Esophagus mucosa (tissue), 1 donor: ENCODE results near the gene UCN. TPM values are rescaled to one million over a fixed set of nuclear protein-coding genes. Genes with fewer than 3 reads are reported as not detected.
"Not testable (repeated sequence)": the region's sequence is repeated elsewhere in the genome, so short reads cannot be mapped to it uniquely, and the experiment has no call there.

Experiments
- ATAC-seq: fragments of 200-7000 bp; cut with Tn5 transposase; one replicate; pipeline ENCODE4 v1.9.1; 2020
- total RNA-seq: library from RNA; stranded (reverse); gene quantifications from one replicate; pipeline ENCODE4 v1.2.4, GENCODE V29; 2023
- donor health status: DM: yes; HTN: yes; CAD: no.

The UCN gene
- total RNA-seq, 1 donor from 2014 or later, result 0.56 TPM

DNA sequence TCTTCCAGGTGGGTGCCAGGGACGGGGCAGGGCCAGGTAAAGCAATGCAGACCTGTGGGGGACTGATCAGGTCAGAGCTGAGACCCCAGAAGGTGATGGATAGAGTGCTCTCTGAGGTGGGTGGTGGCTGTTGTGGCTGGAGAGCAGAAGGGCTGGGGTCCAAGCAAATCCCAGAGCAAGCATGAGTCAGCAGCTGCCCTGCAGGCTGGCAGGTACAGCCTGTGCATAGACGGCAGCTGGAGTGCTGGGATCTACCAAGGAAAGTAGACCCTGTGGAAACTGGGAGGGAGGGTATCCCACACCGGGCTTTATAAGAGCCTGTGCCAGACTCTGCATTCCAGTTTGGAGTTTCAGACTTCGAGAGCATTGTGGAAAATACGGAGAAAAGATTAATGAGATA is 25.4 kb downstream of the UCN start:
- peak; percentile 17 for ATAC-seq

DNA sequence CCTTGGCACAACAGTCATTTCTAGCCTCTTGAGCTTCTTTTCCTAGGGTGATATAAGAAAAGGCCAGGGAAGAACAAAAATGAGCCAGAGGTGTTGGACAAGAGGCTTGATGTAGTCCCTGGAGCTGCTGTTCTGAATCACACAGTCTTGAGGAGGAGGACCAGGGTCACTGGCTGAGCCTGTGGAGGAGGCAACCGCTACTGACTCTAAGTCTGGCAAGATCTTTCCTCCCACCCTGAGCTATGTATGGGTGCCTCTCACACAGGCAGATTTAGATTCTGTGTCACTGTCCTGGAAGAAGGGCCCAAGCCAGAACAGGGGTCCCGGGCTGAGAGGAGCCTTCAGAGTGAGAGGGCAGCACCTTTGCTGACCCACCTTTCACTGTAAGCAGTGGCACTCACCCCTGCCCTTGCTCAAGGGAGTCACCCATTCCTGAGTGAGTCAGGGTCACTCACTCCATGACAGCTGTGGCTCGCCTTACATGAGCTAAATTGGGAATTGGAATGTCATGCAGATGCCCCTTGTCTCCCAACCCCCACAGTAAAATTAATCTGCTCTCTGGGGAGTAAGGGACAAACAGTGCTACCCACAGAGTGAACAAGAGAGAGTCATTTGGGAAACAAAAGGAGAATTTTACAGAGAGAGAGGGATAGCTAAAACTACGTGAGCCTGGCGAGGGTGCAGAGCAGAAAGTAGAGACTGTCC is 26.2 kb downstream of the UCN start, which contains the start of gene TRIM54:
Gene TRIM54 (plus strand): TSS at position 575 of the 705 bp plus-strand sequence. CDS start 303 bp downstream, outside the sequence.
- ATAC-seq, result peak; percentile 34

DNA sequence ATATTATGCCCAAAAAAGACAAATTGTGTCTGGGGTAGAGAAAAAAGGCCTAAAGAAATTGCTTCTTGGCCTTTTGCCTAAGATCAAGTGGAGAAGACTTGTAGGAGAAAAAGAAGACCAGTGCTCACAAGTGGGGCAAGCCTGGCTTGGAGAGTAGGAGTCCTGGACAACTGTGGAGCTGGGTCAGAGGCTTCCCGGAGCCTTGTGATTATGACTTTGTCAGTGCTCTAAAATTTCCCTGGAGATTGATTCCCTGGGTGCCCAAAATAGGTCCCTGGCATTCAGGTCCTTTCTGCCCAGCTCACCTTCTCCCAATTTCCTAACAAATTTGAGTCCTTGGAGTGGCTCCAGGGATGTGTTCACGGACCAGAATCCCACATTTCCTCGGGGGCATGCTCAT is 26.8 kb downstream of the UCN start:
- no peak for ATAC-seq

DNA sequence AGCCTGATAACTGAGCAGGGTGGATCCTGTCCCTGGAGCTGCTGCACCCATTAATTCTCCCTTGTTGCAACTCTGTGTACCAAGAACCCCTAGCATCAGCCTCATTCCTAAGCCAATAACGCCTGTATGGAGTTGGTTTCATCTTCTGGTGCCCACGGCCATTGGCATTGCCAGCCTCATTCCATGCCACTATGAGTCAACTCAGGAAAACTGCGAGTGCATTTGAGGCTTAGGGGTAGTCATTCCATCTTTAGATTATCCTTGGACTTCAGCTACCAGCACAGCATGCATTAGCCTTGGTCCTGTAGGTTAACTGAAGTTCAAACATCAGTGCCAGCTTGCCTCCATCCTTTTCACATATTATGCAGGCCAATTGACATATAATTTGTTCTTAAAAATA is 27.4 kb downstream of the UCN start:
- ATAC-seq, result no peak

DNA sequence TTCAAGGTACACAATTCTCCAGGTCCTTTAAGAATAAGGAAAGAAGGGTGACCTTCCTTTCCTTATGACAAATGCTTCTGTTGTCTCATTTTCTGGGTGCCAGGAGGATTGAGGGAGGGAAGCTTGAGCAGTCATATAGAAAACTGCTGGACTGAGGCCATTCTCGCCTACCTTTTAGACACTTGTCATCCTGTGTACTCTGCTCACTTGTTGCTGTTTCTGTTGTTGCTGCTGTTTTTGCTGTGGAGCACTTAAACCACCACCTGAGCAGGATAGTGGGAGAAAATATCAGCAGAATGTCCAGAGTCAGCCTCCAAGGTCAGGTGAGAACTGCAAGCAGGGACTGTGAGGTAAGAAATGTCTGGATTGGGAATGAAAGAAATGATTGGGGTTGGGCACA is 30.2 kb downstream of the UCN start:
- no peak for ATAC-seq

DNA sequence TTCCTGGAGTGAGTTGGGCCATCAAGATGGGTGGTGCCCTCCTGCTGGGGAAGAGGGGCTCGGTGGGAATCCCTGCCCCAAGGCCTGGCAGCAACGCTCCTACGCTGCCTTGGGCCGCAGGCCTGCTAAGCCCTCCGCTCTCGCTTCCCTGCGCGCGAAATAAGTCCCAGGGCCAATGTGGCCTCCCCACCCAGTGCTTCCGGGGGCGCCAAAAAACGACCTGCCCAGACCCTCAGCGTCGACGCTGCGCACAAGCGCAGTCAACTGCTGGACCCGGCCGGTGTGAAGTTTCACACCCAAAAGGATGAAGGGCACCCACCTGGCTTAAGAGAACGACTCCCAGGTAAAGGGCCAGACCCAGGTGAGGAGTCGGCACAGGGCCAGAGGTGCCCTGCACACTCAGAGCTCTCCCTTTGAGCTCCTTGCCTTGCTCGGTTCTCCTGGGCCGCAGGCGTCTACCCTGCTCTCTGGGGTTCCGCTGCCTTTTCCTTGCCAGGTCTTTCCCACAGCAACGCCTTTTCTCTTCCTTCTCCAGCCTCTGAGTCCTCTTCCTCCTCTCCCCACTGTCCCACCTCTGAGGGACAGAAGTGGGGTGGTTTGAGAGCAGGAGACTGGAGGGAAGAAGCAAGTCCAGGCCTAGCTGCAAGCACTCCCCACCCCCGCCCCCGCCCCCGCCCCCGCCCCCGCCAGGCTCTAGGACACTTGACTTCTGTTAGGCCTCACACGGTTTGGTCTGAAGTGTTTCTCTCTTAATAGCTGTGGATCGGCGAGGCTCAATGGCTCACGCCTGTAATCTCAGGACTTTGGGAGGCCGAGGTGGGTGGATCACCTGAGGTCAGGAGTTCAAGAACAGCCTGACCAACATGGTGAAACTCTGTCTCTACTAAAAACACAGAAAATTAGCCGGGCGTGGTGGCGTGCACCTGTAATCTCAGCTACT is 32.8 kb downstream of the UCN start, which contains the start of gene DNAJC5G:
Gene DNAJC5G (plus strand): TSS at position 223 of the 940 bp plus-strand sequence. CDS start 1,296 bp downstream, outside the sequence.
- no peak for ATAC-seq

DNA sequence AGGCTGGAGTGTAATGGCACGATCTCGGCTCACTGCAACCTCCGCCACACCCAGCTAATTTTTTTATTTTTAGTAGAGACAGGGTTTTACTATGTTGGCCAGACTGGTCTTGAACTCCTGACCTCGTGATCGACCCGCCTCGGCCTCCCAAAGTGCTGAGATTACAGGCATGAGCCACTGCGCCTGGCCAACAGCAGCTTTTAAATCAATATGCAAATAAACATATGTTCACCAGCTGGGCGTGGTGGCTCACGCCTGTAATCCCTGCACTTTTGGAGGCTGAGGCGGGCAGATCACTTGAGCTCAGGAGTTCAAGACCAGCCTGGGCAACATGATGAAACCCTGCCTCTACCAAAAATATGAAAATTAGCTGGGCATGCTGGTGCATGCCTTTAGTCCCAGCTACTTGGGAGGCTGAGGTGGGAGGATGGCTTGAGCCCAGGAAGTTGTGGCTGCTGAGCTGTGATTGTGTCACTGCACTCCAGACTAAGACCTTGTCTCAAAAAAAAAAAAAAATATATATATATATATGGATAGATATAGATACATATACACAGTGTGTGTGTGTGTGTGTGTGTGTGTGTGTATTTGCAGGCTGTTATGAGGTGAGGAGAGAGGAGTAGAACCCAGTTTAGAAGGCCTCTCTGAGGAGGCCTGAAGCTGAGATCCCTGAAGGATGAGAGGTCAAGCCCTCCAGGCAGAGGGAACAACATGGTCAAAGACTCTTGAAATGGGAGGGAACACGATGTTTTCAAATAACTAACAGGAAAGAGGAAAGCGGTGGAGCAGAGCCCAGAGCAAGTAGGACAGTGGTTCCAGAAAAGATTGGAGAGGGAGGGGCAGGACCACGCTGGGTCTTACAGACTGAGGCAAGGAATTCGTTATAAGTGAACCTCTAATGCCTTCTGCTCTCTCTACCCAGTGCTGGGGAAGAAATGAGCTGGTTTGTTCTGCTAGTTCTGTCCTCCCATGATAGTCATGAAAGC is 35.4 kb downstream of the UCN start:
- not testable (repeated sequence) for ATAC-seq

DNA sequence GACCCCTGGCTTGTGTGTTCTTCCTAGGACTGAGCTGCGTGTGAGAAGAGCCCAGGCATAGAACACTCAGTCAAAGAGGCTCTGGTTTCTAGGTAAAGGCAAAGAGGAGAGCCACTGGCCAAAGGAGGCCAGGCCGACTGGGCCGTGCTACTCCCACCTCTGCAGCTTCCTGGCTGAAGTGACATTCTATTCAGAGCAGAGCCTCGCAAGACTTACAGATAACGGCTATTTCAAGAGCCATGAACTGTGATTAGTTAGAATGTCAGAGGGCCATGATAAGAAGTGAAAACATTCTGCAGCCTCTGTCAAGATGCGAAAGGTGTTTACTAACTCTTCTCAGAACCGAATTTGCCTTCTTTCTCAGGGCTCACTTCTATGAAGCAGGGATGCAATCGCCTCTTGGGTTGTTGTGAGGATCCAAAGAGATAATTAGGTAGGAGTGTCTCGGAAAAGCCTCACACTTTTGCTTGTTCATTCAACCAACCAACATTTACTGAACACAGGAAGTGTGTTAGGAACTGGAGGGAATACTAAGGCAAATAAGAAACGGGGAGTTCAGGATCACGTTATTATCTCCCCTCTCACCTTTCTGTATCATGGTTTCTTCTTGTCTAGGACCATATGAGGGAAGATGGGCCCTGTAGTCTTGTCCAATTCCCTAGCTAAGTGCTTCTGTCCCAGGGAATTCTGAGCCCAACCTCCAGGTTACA is 36.5 kb downstream of the UCN start:
- ATAC-seq, result no peak

DNA sequence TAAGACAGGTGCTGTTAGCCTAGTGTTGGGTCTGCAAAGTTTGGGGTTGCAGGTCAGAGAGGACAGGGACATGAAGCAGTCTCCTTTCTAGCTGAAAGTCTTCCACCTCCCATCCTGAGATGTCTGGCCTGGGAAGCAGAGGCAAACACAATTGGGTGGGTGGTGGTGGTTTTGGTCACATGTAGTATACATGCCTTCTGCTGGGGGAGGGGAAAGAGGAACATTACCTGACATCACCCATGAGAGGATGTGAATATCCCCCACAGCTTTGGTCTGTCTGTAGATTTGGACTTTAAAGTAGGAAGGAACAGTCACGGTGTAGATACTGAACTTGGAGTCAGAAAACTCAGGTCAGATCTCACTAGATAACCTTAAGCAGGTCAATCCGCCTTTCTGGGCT is 37.6 kb downstream of the UCN start:
- no peak for ATAC-seq

DNA sequence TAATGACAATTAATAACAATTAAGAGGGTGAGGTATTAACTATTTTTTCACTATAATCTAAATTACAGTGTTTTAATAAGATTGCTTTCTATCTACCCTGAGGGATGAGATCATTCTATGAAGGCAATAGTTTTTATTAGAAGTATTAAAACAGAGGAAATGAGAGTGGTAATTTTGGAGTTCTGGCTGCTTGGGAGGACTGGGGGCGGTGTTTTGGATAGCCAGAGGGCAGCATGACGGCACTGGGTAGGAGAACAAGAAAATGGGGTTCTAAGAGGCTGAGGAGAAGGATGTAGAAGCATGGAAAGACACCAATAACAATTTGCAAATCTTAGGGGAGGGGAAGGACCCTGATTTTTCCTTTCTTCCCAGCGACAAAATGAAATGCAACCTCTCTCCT is 38.1 kb downstream of the UCN start:
- ATAC-seq, result no peak

DNA sequence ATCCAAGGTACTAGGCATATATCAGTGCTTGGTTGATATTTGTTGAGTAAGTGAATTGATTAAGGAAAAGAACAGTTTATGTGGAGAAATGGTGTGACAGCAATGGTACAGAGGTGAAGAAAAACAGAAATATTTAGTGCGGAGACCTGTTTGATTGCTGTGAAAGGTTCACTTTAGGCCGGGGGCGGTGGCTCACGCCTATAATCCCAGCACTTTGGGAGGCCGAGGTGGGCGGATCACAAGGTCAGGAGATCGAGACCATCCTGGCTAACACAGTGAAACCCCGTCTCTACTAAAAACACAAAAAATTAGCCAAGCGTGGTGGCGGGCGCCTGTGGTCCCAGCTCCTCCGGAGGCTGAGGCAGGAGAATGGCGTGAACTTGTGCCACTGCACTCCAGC is 39.9 kb downstream of the UCN start:
- not testable (repeated sequence) for ATAC-seq

DNA sequence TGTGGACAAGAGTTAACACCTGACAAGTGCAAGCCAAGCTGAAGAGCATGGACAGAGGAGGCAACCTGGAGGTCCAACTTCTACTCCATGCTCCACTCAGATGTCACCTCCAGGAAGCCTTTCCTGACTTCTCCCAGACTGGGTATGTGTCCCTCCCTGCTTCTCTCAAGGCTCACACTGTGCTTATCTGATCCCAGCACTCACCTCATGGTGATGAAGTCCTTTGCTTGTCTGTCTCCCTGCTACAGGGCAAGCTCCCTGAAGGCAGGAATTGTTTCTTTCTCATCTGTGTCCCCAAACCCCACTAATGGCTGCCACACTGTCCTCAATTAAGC is 42.7 kb downstream of the UCN start:
- ATAC-seq, result no peak

DNA sequence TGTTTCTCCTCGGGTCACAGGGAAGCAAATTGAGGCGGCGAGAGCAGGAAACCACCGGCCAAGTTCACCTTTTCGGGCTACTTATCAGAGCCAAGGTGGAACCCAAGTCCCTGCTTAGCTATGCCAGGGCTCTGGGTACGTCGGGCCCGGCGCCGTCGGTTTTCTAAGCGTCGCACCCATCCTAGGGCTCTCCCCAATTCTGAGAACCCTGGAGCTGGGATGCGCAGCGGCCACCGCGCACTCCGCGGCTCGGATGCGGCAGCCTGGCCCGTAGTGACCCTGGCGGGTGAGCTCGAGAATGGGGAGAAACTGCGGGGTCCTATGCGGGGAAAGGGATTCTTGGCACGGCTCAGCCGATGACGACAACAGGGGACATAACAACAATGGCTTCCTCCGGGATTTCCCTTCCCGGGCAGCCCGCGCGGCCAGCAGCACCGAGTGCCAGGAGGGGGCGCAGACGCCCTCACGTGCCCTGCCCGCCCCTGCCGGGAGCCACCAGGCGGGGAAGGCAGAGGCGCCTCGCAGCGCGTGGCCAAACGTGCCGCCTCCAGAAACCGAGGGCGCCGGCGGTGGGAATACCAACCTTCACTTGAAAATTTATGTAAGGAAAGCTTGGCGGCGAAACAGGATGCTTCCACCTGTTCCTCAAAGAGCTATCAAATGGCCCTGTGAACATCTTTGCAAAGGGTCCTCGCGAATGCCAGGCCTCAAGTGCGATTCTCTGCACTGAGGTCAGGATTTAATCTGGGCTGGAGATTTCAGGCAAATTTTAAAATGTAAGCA is 43.3 kb downstream of the UCN start:
- peak; percentile 10 for ATAC-seq

DNA sequence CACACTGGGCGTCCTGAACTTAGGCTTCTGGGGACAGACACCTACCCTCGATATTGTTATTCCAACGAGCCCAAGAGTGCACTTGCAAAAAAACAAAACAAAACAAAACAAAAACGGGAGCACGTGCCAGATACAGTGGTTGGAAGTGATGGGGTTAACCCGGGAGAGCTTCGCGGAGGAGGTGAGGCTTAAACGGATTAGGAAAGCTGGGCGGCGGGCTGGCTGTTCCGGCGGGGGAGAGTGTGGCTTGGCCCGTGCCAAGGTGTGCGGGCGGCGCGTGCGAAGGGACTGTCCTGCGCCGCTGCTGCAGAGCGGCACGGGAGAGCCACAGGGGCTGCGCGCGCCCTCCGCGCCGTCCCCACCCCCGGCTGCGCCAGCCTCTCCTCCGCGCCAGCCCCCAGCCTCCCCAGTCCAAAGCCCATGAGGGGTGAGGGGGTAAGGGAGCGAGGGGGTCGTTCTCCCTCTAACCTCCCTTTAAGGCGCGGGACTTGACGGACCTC is 43.9 kb downstream of the UCN start:
- ATAC-seq, result peak; percentile 13

DNA sequence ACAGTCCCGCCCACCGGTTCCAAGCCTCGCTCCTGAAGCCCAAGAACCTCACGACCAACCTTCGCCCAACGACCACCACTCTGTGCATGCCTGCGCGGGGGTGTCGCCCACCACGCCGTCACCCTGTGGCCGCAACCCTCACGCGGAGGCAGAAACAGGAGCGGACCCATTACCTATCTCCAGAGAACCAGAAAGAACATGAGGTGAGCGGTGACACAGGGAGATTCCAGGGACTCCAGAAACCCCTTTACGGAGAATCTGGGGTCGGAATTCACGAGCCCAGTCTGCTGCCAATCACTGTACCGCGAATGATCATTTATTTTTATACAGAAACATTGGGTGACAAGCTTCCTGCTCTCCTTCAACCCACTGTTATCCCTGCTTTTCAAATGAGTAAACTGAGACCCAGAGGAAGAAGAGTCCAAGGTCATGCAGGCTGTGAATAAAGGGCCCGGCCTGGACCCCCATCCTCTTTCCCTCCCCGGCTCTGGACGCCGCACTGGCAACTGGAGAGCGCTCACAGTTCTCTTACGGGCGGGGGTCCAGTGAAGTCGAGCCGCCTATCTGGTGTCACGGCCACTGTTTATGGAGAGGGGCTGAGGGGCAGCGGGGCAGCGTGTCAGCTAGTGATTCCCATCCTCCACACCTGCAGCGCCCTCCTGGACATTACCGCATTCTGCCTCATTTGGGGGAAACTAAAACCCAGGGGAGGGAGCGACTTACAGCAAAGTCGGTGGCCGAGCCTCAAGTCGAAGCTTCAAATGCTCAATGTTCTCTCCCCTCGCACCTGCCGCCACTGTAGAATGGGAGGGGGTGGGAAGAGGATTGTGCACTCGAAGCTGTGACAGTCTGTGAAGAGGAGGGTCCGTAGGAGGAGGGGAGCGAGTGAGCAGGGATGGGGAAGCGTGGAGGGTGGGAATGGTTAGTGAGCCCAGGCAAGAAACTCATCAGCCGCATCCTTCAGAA is 44.7 kb downstream of the UCN start:
- no peak for ATAC-seq

DNA sequence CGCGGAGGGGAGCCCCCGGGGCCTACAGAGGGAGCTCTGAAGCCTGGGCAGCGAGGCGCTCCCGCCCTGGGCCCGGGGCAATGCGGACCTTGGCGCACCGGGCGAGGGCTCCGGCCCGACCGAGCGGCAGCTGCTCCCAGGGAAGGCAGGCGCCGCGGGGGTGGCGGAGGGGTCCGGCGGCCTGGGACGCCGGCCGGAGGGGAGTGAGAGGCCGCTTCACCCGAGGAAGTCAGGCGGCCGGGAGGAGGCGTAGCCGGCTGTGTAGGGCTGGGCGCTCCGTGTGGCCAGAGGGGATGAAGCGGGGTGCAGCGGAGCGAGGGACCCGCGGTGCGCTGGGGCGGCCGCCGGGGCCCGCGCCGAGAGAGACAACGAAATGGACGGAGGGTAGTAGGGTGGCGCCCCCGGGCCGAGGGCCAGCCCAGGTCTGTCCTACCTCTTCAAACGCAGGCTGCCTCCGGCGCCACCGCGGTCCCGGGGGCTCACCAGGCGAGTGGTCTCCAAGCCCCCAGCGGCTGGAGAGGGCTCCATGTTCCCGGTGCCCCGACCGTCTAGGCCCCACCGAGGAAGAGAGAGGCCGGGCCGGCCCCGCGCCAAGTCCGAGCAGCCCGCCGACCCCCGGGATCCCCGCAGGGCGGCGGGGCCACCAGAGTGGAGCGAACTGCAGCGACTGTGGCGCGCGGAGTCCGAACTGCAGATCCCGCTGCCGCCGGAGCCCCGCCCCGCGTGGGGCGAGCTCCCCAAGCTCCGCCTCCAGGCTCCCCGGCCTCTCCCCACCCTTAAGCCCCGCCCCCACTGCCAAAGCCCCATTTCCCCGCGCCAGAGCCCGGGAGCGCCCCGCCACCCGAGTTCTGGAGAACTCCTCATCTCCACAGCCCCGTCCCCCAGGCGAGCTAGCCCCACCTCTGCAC is 45.6 kb downstream of the UCN start, which contains the start of gene SLC30A3:
Gene SLC30A3 (minus strand): TSS at position 669 of the 908 bp plus-strand sequence. CDS start 141 bp downstream, at position 528.
- peak; percentile 77 for ATAC-seq

DNA sequence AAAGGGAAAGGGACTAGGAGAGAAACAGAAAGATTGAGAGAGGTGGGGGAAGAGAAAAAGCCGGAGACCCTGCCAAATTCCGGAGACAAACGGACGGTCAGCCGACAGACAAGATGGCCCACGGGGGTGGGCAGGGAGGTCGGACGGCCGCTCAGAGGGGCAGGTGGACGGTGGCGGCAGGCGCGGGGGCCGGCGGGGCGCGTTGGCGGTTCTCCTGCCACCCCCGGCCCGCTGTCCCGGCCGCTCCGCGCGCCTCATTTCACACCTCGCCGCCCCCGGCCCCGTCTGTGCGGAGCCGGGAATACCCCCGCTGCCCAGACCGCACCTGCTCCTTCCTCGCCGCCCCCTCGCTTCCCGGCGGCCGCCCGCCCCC is 46.3 kb downstream of the UCN start:
- no peak for ATAC-seq

DNA sequence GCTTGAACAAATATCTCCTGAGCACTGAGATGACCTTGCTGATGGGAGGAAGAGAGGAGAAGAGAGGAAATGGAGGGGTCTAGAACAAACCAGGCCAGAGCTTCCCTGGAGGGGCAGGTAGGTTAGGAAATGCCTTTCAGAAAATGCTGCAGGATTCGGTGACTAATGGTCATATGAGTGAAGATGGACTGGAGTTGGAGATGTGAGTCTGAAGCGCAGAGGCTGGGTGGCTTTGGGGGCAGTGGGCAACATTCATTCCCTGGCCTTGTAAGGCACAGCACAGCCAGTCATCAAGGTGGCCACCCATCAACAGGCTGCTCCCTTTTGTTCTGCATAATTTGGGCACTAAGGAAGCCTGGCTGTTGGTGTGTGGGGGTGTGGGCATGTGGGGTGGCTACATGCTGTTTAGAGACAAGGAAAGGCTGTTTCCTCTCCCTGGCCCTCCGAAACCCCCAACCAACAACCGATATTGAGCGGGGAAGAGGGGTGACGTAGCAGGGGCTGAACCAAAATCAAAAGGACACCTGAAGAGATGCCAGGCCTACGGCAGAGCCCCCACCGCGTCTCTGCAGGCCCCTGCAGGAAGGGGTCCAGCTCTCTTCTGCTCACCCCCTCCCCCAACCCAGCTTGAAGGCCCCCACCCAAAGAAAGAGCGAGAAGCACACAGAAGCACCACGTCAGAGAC is 46.9 kb downstream of the UCN start:
- no peak for ATAC-seq
